Panc1 (cell line): ENCODE measurements around the gene RBFOX1. TPM values are rescaled to one million over a fixed set of nuclear protein-coding genes. Genes with fewer than 3 reads are reported as not detected.

Experiments used
- ATAC-seq: fragments of 200-7000 bp; cut with Tn5 transposase; 2 replicates; pipeline ENCODE4 v1.9.1; 2020; ENCODE audit warnings: mild to moderate bottlenecking, moderate library complexity
- BruUV-seq: library from RNA; stranded (reverse); fragments of 400-500 nt; replicated peaks from 2 replicates; lab custom pipeline; 2021; lab: Mats Ljungman, UMichigan
- CTCF ChIA-PET: fragments of 300-600 bp; sonication (Branson Sonifier 250); formaldehyde crosslinking; loops from one replicate; lab custom pipeline; 2022; ENCODE audit warnings: antibody characterized with exemption; lab: Charles Lee
- POLR2A ChIA-PET: fragments of 300-600 bp; sonication (Branson Sonifier 250); formaldehyde crosslinking; loops from one replicate; lab custom pipeline; 2022; ENCODE audit warnings: antibody characterized with exemption; lab: Charles Lee
- DNase-seq: peaks from one replicate; pipeline ENCODE4 v3.0.0-alpha.2; 2010; ENCODE audit warnings: low read depth, low spot score
- H3K27ac ChIP-seq: 2 replicates; pipeline ENCODE4 v1.5.1; 2011; ENCODE audit warnings: mild to moderate bottlenecking, low read length, inconsistent platforms
- H3K27me3 ChIP-seq: fragments of 200-500 bp; sonication (Bioruptor generic); 2 replicates; pipeline ENCODE4 v1.6.0; 2014; ENCODE audit warnings: low read length, inconsistent platforms; ENCODE audit not compliant: control insufficient read depth, insufficient read depth
- H3K36me3 ChIP-seq: fragments of 200-500 bp; sonication (Bioruptor generic); 2 replicates; pipeline ENCODE4 v1.5.1; 2014; ENCODE audit warnings: inconsistent platforms, mild to moderate bottlenecking, low read length, moderate library complexity; ENCODE audit not compliant: control insufficient read depth, insufficient read depth
- H3K4me1 ChIP-seq: 2 replicates; pipeline ENCODE4 v1.5.1; 2011; ENCODE audit warnings: inconsistent platforms, mild to moderate bottlenecking, low read length, moderate library complexity; ENCODE audit not compliant: control insufficient read depth, insufficient read depth
- H3K4me3 ChIP-seq, 2 experiments: 2 replicates each; pipeline ENCODE4 v1.5.1; 2011 to 2012; ENCODE audit warnings: low read depth in 2 of 2, low read length in 2 of 2, mild to moderate bottlenecking in 2 of 2, inconsistent platforms in 1 of 2, moderate library complexity in 1 of 2
- H3K9me3 ChIP-seq: fragments of 200-500 bp; sonication (Bioruptor generic); 2 replicates; pipeline ENCODE4 v1.5.1; 2014; ENCODE audit warnings: low read depth, mild to moderate bottlenecking, inconsistent platforms, low read length, moderate library complexity; ENCODE audit not compliant: control insufficient read depth, insufficient read depth
- POLR2AphosphoS5 ChIP-seq: IDR thresholded peaks from 2 replicates; pipeline ENCODE4 v1.6.1; 2012; ENCODE audit warnings: mild to moderate bottlenecking, low read depth, low read length, moderate library complexity
- SIN3A ChIP-seq: IDR thresholded peaks from 2 replicates; pipeline ENCODE4 v1.6.1; 2012; ENCODE audit warnings: low read depth, mild to moderate bottlenecking, low read length, moderate library complexity, borderline replicate concordance; ENCODE audit not compliant: insufficient read depth
- TCF7L2 ChIP-seq: IDR thresholded peaks from 2 replicates; pipeline ENCODE4 v1.6.1; 2011; ENCODE audit warnings: mild to moderate bottlenecking, low read depth, low read length, inconsistent platforms
- in situ Hi-C: cut with HindIII; loops from 2 replicates; pipeline ENCODE4 v1.10.0; 2016; ENCODE audit warnings: low sequenced_read_pairs, low pct_unique_long_range_greater_than_20kb
- intact Hi-C: fragments of 100-400 bp; cut with micrococcal nuclease; formaldehyde crosslinking; loops from one replicate; pipeline ENCODE4 v1.10.0; 2022; ENCODE audit not compliant: unreplicated experiment
- total RNA-seq: library from RNA; stranded (reverse); gene quantifications from one replicate; pipeline ENCODE4 v1.2.1, GENCODE V29; 2021; ENCODE audit not compliant: unreplicated experiment
- TF ChIP-seq, protein P1 (sequence below): fragments of 450-650 bp; IDR thresholded peaks from 2 replicates; pipeline ENCODE4 v1.5.1; 2017; ENCODE audit warnings: mild to moderate bottlenecking
- TF ChIP-seq, protein P2 (sequence below), 2 experiments: IDR thresholded peaks; 2 replicates each; pipeline ENCODE4 v1.6.1; 2011 to 2012; ENCODE audit warnings: low read depth in 2 of 2, control low read depth in 1 of 2, low read length in 1 of 2, mild to moderate bottlenecking in 1 of 2, moderate library complexity in 1 of 2; ENCODE audit not compliant: insufficient read depth in 1 of 2

The RBFOX1 gene
- total RNA-seq, 1 experiment from 2014 or later = not detected

DNA sequence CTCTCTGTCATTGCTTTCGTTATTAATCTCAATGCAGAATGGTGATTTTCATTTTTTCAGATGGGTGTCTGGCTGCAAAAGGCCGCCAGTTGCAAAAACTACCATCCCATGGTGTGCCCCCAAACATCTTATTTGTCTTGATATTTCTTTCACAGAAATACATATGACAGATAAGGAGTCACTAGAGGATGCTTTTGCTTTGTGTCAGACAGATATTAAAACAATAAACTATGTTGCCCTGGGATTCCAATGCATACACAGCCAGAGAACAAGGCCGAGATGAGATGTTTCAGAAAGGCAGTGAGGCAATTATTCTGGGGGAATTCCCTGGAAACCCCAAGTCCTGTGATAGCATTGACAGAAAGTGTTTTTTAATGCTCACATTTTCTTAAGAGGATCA lies 307.7 kb downstream of the RBFOX1 start:
- TF ChIP-seq, protein P1, sequence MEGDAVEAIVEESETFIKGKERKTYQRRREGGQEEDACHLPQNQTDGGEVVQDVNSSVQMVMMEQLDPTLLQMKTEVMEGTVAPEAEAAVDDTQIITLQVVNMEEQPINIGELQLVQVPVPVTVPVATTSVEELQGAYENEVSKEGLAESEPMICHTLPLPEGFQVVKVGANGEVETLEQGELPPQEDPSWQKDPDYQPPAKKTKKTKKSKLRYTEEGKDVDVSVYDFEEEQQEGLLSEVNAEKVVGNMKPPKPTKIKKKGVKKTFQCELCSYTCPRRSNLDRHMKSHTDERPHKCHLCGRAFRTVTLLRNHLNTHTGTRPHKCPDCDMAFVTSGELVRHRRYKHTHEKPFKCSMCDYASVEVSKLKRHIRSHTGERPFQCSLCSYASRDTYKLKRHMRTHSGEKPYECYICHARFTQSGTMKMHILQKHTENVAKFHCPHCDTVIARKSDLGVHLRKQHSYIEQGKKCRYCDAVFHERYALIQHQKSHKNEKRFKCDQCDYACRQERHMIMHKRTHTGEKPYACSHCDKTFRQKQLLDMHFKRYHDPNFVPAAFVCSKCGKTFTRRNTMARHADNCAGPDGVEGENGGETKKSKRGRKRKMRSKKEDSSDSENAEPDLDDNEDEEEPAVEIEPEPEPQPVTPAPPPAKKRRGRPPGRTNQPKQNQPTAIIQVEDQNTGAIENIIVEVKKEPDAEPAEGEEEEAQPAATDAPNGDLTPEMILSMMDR = no peak
- TF ChIP-seq SIN3A (no peak), POLR2AphosphoS5 (no peak), TCF7L2 (no peak)
- TF ChIP-seq, protein P2, sequence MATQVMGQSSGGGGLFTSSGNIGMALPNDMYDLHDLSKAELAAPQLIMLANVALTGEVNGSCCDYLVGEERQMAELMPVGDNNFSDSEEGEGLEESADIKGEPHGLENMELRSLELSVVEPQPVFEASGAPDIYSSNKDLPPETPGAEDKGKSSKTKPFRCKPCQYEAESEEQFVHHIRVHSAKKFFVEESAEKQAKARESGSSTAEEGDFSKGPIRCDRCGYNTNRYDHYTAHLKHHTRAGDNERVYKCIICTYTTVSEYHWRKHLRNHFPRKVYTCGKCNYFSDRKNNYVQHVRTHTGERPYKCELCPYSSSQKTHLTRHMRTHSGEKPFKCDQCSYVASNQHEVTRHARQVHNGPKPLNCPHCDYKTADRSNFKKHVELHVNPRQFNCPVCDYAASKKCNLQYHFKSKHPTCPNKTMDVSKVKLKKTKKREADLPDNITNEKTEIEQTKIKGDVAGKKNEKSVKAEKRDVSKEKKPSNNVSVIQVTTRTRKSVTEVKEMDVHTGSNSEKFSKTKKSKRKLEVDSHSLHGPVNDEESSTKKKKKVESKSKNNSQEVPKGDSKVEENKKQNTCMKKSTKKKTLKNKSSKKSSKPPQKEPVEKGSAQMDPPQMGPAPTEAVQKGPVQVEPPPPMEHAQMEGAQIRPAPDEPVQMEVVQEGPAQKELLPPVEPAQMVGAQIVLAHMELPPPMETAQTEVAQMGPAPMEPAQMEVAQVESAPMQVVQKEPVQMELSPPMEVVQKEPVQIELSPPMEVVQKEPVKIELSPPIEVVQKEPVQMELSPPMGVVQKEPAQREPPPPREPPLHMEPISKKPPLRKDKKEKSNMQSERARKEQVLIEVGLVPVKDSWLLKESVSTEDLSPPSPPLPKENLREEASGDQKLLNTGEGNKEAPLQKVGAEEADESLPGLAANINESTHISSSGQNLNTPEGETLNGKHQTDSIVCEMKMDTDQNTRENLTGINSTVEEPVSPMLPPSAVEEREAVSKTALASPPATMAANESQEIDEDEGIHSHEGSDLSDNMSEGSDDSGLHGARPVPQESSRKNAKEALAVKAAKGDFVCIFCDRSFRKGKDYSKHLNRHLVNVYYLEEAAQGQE (IDR thresholded peaks at IDR 0.05; ENCODE audit: insufficient read depth in 1 of 2, low read depth in 2 of 2, low read length in 1 of 2) = no peak
- POLR2A ChIA-PET = no interaction called here

DNA sequence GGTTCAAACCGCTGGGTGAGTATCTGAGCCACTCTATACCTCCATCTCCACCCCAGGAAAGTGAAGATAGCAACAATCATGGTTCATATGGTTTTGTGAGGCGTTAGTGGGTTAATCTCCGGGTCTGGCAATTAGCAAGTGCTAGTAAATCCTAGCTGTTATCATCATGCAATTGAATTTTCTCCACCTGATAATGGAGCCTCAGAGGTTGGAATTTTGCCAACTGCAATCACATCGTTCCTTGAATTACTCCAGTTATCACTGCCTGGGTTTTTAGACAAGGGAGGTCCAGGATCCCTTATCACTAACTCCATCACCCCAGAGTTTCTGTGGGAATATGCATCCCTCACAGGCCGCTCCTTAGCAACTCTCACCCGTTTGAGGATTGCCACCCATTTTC lies 311.5 kb downstream of the RBFOX1 start:
- in situ Hi-C loops (no loop called here), intact Hi-C loops (no loop called here)
- TF ChIP-seq, protein P1 = no peak
- TF ChIP-seq, protein P2 (IDR thresholded peaks at IDR 0.05; ENCODE audit: insufficient read depth in 1 of 2, low read depth in 2 of 2, low read length in 1 of 2) = no peak
- H3K27ac ChIP-seq = no peak overlapping the region
- no peaks in the 10 kb centered on the region for H3K4me1 ChIP-seq
- no peaks in the 10 kb centered on the region for H3K36me3 ChIP-seq
- POLR2A ChIA-PET = no interaction called here
- ATAC-seq (no peak), DNase-seq (no peak)
- peaks cover 2% of the 10 kb centered on the region; the same call in 1 of the 2 replicates for H3K27me3 ChIP-seq
- H3K4me3 ChIP-seq = no peak overlapping the region
- H3K9me3 ChIP-seq = no peaks in the 10 kb centered on the region
- CTCF ChIA-PET = no interaction called here
- BruUV-seq = no TSS peak

More for the DNA sequence above, 307.7 kb downstream of the RBFOX1 start:
- H3K36me3 ChIP-seq = no peaks in the 10 kb centered on the region
- no peak overlapping the region for H3K4me3 ChIP-seq
- DNase-seq (no peak), ATAC-seq (no peak)
- H3K27me3 ChIP-seq = peaks cover 2% of the 10 kb centered on the region; the same call in 1 of the 2 replicates
- no peaks in the 10 kb centered on the region for H3K9me3 ChIP-seq
- CTCF ChIA-PET = no interaction called here
- no peak overlapping the region for H3K27ac ChIP-seq
- no peaks in the 10 kb centered on the region for H3K4me1 ChIP-seq
- intact Hi-C loops = no loop called here
- no TSS peak for BruUV-seq
- in situ Hi-C loops = no loop called here
